Measurements from ENCODE around the gene GPR135. TPM values are rescaled to one million over a fixed set of nuclear protein-coding genes. Genes with fewer than 3 reads are reported as not detected.

GPR135 gene
- total and polyA plus RNA-seq, 2 of the 13 experiments (the other 11 are each of a cell fraction or from before 2014, with no cell fraction given) = 0.46 to 1.3 TPM

GRCh38 chr14:59483819-59484638, 18.8 kb upstream of the GPR135 start, which contains the start of the genes JKAMP and L3HYPDH (continued):
- TF ChIP-seq ZNF512 (CRISPR knock-in tag; IDR thresholded peaks at IDR 0.05) (peak; percentile 61; the same call in 1 of the 2 replicates), ZNF350 (CRISPR knock-in tag; IDR thresholded peaks at IDR 0.05; ENCODE audit: borderline replicate concordance, low read depth) (peak; percentile 86), MXD1 (CRISPR knock-in tag; IDR thresholded peaks at IDR 0.05) (peak; percentile 99), HNRNPUL1 (IDR thresholded peaks at IDR 0.05; ENCODE audit: low read depth, low read length) (no peak), ASH2L (IDR thresholded peaks at IDR 0.05; ENCODE audit: insufficient read length, low read depth, low read length) (peak; percentile 89), ZNF451 (CRISPR knock-in tag; IDR thresholded peaks at IDR 0.05) (peak; percentile 92; the same call in 1 of the 2 replicates), ZNF234 (CRISPR knock-in tag; conservative IDR thresholded peaks at IDR 0.05) (peak; percentile 96; the same call in 1 of the 2 replicates), PRMT3 (CRISPR knock-in tag; IDR thresholded peaks at IDR 0.05; ENCODE audit: borderline replicate concordance, low read depth) (peak; percentile 98), HNF4A (CRISPR knock-in tag; IDR thresholded peaks at IDR 0.05) (peak; percentile 66), ZNF772 (CRISPR knock-in tag; IDR thresholded peaks at IDR 0.05) (peak; percentile 87; the same call in 1 of the 2 replicates), TEF (CRISPR knock-in tag; IDR thresholded peaks at IDR 0.05) (peak; percentile 89; the same call in 1 of the 2 replicates), ZBTB1 (CRISPR knock-in tag; IDR thresholded peaks at IDR 0.05; ENCODE audit: borderline replicate concordance) (peak; percentile 77; the same call in 1 of the 2 replicates), TEAD2 (CRISPR knock-in tag; IDR thresholded peaks at IDR 0.05) (peak; percentile 95), KAT8 (CRISPR knock-in tag; IDR thresholded peaks at IDR 0.05) (peak; percentile 83), JARID2 (CRISPR knock-in tag; IDR thresholded peaks at IDR 0.05; ENCODE audit: insufficient replicate concordance) (no peak), ZNF576 (CRISPR knock-in tag; IDR thresholded peaks at IDR 0.05) (peak; percentile 79), TFDP2 (CRISPR knock-in tag; IDR thresholded peaks at IDR 0.05) (peak; percentile 83), MXD4 (CRISPR knock-in tag; IDR thresholded peaks at IDR 0.05) (peak; percentile 81; the same call in 1 of the 2 replicates), HOXA7 (CRISPR knock-in tag; IDR thresholded peaks at IDR 0.05) (no peak), ZFYVE20 (CRISPR knock-in tag; IDR thresholded peaks at IDR 0.05; ENCODE audit: borderline replicate concordance, low read depth) (0 out of 2 replicates have a peak, but pooled peaks have one; percentile 89), ZNF605 (CRISPR knock-in tag; IDR thresholded peaks at IDR 0.05) (peak; percentile 99), GLMP (CRISPR knock-in tag; IDR thresholded peaks at IDR 0.05; ENCODE audit: borderline replicate concordance) (no peak)

Data from HepG2 (cell line).